Body of pancreas (tissue), 4 donors: Measurements from ENCODE around the gene ADCY2.

Experiments
- CTCF ChIP-seq, 7 experiments: fragments of 450-650 bp in 4 of 7; fragments of 200-600 bp in 3 of 7; sonication (generic) in 3 of 7; IDR thresholded peaks; one replicate each; pipeline ENCODE4 v1.5.1; 2016 to 2019; ENCODE audit warnings: antibody characterized with exemption in 7 of 7
- POLR2A ChIP-seq, 3 donors: fragments of 450-650 bp; IDR thresholded peaks; one replicate each; pipeline ENCODE4 v1.6.1; 2016; ENCODE audit warnings: antibody characterized with exemption in 3 of 3, mild to moderate bottlenecking in 2 of 3

- TF ChIP-seq POLR2A (IDR thresholded peaks at IDR 0.05) (peak in 2 of 3 donors; percentile 25), CTCF (IDR thresholded peaks at IDR 0.05) (peak in 6 of 7 experiments; percentile 13 to 64 (median 44))
These were observed 454.7 kb downstream of the ADCY2 start, which contains the start of gene CFAP90 for GRCh38 chr5:7850395-7851239.
